ENCODE data around the gene ATE1.
"Not testable (repeated sequence)": the region's sequence is repeated elsewhere in the genome, so short reads cannot be mapped to it uniquely, and the experiment has no call there.

ATE1 gene

GRCh38 chr10:121732656-121733445, 195.0 kb downstream of the ATE1 start:
- DNase-seq: no peak

GRCh38 chr10:121732172-121732571, 195.7 kb downstream of the ATE1 start:
- no peak for DNase-seq

GRCh38 chr10:121724282-121724681, 203.5 kb downstream of the ATE1 start:
- no peak for DNase-seq

GRCh38 chr10:121722665-121723064, 205.2 kb downstream of the ATE1 start:
- DNase-seq: no peak

- no peak for DNase-seq
Observed at GRCh38 chr10:121721257-121721656, 206.6 kb downstream of the ATE1 start.

GRCh38 chr10:121715969-121716368, 211.9 kb downstream of the ATE1 start:
- no peak for DNase-seq

GRCh38 chr10:121715076-121715475, 212.8 kb downstream of the ATE1 start:
- no peak for DNase-seq

GRCh38 chr10:121713486-121713885, 214.3 kb downstream of the ATE1 start:
- no peak for DNase-seq

GRCh38 chr10:121710971-121711370, 216.9 kb downstream of the ATE1 start:
- DNase-seq: no peak

GRCh38 chr10:121710207-121710606, 217.6 kb downstream of the ATE1 start:
- DNase-seq: no peak

- no peak for DNase-seq
Observed at GRCh38 chr10:121709675-121710073, 218.2 kb downstream of the ATE1 start.

GRCh38 chr10:121708728-121709674, 218.8 kb downstream of the ATE1 start:
- no peak for DNase-seq

- DNase-seq: no peak
Observed at GRCh38 chr10:121702351-121703320, 225.2 kb downstream of the ATE1 start.

- no peak for DNase-seq
Observed at GRCh38 chr10:121700416-121700815, 227.4 kb downstream of the ATE1 start.

GRCh38 chr10:121699703-121700102, 228.1 kb downstream of the ATE1 start:
- DNase-seq: not testable (repeated sequence)

GRCh38 chr10:121698902-121699301, 228.9 kb downstream of the ATE1 start:
- no peak for DNase-seq

- DNase-seq: no peak
Observed at GRCh38 chr10:121698336-121698735, 229.5 kb downstream of the ATE1 start.

GRCh38 chr10:121696854-121697253, 231.0 kb downstream of the ATE1 start:
- no peak for DNase-seq

GRCh38 chr10:121695731-121696464, 231.9 kb downstream of the ATE1 start:
- no peak for DNase-seq

GRCh38 chr10:121694966-121695643, 232.7 kb downstream of the ATE1 start:
- DNase-seq: no peak

GRCh38 chr10:121694327-121694965, 233.4 kb downstream of the ATE1 start:
- DNase-seq: no peak

Measured in hippocampal formation (tissue), 2 donors.